COR-L47 (cell line): ENCODE results near the gene RUNX3.
"Not testable (repeated sequence)": the region's sequence is repeated elsewhere in the genome, so short reads cannot be mapped to it uniquely, and the experiment has no call there.

Experiments
- DNase-seq: peaks from one replicate; lab custom pipeline; 2025; lab: John Stamatoyannopoulos, UW

RUNX3 gene

GRCh38 chr1:24913616-24914225 lies 16.4 kb downstream of the RUNX3 start:
- no peak for DNase-seq

- DNase-seq = no peak
Measured at GRCh38 chr1:24913274-24913604, 16.8 kb downstream of the RUNX3 start.

- no peak for DNase-seq
Measured at GRCh38 chr1:24912376-24913273, 17.5 kb downstream of the RUNX3 start.

- DNase-seq = no peak
Measured at GRCh38 chr1:24911651-24912155, 18.4 kb downstream of the RUNX3 start.

GRCh38 chr1:24910751-24911650 lies 19.1 kb downstream of the RUNX3 start:
- DNase-seq = no peak

- DNase-seq = no peak
Measured at GRCh38 chr1:24910210-24910609, 19.9 kb downstream of the RUNX3 start.

- DNase-seq = no peak
Measured at GRCh38 chr1:24909388-24909898, 20.6 kb downstream of the RUNX3 start.

GRCh38 chr1:24908591-24909259 lies 21.4 kb downstream of the RUNX3 start:
- no peak for DNase-seq

- not testable (repeated sequence) for DNase-seq
Measured at GRCh38 chr1:24907587-24908294, 22.3 kb downstream of the RUNX3 start.

GRCh38 chr1:24906760-24907490 lies 23.2 kb downstream of the RUNX3 start:
- DNase-seq = no peak

GRCh38 chr1:24905979-24906720 lies 23.9 kb downstream of the RUNX3 start:
- DNase-seq = no peak

- no peak for DNase-seq
Measured at GRCh38 chr1:24905355-24905978, 24.6 kb downstream of the RUNX3 start.

GRCh38 chr1:24904731-24905354 lies 25.2 kb downstream of the RUNX3 start:
- DNase-seq = no peak

- DNase-seq = no peak
Measured at GRCh38 chr1:24903955-24904730, 25.9 kb downstream of the RUNX3 start.

- no peak for DNase-seq
Measured at GRCh38 chr1:24903560-24903954, 26.5 kb downstream of the RUNX3 start.

GRCh38 chr1:24903011-24903461 lies 27.0 kb downstream of the RUNX3 start:
- DNase-seq = no peak

GRCh38 chr1:24902471-24902891 lies 27.6 kb downstream of the RUNX3 start:
- no peak for DNase-seq
